Activated CD8-positive, alpha-beta memory T cell treated with anti-CD3 and anti-CD28 coated beads for 48 hours (primary cell): ENCODE measurements around the gene C1QTNF6.

ENCODE experiments used
- DNase-seq, 3 experiments: peaks; one replicate each; pipeline ENCODE4 v3.0.0-alpha.2; 2020; ENCODE audit warnings: low read depth in 2 of 3, low spot score in 2 of 3

The C1QTNF6 gene

DNA sequence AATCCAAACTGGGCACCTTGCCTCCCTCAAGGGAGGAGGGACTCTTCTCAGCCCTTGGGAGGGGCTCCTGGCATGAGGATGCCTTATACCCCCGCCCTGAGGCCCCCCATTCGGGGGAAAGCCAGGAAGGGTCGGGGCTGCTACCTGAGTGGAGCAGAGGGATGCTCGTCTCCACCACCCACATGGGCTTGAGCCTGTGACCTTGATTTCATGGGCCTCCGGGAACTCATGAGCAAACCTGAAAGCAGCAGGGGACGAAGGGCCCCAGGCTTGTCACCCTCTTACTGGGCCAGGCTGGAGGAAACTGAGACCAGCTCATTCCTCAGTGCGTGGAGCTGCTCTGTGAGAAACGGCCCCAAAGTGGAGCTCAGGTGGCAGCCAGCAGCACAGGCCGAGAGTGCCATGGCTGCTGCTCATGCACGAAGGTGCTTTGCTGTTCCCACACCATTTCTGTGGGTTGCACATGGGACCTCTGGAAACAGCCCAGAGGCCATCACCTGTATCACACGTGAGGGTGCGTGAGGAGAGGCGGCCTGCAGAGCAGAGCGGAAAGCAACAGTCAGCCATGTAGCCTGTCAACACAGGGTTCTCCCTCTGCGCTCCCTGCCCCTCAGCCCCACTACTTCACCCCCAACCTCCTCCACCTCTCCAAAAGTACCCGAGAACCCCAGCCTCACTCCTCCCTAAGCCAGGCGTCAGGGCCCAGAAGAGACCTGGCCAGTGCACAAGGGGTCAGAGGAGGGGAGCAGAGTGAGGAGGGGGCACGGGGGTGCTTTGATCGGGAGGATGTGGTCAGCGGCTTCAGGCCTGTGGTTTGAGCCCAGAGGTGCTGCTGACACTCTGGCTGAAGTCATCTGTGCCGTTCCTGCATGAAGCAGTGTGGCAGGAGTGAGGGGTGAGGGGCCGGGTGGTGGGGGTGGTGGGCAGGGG lies 24.2 kb downstream of the C1QTNF6 start:
- DNase-seq, result peak in 1 of 3 experiments; percentile 63

DNA sequence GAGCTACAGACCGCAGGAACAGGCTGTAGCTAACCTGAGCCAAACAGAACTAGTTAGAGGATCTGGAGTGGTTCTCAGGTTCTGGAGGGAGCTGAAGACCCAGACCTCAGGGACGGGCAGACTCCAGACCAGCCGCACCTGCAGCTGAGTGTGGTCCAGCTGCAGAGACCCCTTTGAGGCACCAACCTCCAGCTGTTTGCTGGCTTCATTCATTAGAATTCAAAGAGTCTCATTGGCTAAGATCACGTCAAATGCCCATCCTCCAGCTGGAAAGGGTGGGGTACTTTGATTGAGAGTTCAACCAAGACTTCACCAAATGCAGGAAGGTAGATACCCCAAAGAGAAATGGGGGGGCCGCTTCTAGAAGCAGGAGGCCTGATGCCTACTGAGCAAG lies 25.0 kb downstream of the C1QTNF6 start:
- DNase-seq, result no peak

DNA sequence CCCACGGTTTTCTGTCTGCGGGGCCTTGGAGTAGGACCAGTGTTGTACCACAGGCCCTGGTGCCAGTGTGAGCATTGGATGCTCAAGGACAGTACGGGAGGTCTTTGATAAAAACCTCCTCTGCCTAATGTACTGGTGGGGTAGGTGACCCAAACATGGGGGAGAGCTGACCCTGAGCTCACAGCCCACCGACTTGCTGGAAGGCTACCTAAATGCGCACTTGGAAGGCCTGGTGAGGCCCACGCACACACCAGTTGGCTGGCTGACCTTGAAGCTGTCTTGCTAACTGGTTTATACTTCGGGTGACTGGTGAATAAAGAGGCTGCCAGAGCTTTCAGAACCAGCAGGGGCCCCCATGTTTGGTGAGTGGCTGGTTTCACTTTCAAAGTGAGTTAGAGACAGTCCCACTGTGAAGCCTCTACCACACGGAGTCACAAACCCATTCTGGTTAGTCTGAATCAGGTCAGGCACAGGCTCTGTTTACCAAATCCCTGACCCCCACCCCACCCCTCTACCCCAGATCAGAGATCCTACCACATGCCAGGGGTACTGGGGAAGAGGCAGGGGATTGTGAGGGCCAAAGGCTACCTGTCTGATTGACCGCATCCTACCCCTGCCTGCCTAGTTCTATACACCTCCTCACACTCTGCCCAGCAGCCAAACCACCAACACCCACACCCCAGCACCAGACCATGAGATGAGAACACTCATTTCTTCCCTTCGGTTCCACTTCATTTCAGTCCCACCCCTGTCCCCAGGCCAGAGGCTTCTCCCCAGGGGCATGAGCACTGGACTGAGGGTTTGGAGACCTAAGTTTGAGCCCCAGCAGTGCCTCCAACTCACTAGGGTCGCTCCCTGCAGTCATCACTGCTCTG lies 25.6 kb downstream of the C1QTNF6 start:
- peak in 2 of 3 experiments; percentile 70 to 85 for DNase-seq

DNA sequence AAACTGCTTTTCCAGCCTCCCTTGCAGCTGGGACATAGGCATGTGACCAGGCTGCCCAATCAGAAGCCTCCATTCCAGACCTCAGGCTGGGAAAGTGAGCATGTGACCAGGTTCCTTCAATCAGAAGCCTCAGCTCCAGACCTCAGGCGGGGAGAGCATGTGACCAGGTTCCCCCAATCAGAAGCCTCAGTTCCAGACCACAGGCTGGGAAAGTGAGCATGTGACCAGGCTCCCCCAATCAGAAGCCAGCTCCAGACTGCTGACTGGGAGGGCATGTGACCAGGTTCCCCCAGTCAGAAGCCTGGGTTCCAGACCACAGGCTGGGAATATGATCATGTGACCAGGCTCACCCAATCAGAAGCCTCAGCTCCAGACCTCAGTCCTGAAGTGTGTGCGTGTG lies 26.6 kb downstream of the C1QTNF6 start:
- DNase-seq, result no peak

DNA sequence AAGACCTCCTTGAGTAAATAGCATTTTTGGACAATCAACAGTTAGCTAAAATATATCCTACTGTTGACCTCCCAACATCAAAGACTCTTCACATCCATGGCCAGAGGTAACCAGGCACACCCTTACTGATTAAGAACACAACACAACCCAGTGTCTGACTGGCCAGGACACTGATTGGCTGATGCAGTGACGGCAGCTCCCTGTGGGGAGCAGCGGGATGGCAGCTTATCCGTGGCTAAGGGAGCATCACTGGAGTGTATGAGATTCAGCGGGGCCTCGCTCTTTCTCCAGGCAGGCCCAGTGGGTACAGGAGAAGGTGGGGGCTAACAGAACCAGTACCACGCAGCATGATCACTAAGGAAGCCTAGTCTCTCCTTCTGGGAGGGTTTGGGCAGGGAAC lies 28.0 kb downstream of the C1QTNF6 start:
- DNase-seq, result no peak

DNA sequence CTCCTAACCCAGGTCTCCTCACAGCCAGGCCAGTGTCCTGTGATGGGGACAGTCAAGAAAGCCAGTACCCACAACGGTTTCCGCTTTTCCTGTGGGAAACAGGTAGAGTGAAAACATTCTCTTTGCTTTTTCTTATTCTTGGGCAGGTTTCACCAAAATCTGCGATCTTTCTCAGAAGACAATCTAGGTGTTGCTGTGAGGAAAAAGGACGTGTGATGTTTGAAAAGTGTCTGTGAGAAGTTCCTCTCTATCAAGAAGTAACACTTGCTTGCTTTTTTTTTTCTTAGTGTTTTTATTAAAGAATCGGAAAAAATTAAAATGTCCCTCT lies 29.1 kb downstream of the C1QTNF6 start:
- no peak for DNase-seq

DNA sequence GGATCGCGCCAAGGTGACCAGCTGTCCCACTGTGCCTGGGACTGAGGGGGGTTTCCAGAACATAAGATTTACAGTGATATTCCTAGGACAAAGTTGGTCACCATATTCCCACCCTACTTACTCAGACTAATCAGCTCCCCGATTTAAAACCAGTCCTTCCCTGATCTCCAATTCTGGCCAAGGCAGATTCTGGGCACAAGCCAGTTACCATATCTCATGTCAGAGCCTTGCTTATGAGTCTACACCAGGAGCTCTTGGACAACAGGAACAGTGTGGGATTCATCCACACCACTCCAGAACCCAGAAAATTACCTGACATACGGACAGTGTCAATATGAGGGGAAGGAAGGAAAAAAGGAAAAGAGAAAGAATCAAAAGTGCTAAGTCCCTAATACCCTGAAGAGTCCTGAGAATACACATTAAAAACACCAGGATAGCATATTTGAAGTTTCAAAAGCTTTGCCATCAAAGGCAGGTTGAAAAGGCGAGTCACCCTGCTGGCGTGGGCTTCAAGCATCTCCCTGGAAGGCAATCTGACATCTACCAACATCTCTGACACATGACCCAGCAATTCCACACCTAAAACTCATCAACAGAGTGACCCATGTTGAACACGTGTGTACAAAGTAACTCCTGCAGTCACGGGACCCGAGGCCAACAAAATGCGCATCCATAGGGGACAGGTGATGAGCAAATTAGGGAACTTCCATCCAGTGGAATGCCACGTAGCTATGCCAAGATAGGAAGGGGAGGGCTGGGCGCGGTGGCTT lies 30.3 kb downstream of the C1QTNF6 start:
- no peak for DNase-seq

DNA sequence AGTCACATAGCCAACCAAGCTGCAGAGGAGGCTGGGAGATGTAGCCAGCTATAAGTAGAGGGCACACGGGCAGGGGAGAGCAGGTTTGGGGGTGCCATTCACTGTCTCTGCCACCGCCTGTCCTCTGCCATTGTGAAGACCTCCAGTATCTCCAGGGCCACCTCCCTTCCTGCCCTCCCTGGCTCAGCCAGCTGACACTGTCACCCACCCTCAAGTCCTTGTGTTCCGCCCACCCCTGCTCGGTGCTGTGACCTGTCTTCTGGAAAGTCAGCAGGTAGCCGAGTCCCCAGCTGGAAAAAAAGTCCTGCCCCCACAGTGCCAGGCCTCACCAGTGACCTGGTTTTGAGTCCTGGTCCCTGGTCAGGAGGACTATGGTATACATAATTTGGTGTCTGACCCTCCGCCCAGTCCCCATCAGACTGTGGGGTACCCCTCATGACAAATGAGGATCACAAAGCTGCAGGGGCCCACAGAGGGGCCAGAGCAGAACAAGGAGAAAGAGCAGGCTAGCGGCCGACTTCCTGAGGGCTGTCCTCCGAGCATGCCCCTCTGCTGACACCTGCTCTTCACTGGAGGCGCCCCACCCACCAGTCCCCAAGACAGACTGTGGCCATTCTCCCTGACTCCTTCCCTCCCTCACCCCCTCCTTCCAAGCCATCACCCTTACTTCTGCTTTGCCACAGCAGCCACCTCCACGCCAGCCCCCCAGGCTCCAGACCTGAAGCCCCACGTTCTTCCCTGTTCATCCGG lies 31.2 kb downstream of the C1QTNF6 start:
- DNase-seq, result no peak

DNA sequence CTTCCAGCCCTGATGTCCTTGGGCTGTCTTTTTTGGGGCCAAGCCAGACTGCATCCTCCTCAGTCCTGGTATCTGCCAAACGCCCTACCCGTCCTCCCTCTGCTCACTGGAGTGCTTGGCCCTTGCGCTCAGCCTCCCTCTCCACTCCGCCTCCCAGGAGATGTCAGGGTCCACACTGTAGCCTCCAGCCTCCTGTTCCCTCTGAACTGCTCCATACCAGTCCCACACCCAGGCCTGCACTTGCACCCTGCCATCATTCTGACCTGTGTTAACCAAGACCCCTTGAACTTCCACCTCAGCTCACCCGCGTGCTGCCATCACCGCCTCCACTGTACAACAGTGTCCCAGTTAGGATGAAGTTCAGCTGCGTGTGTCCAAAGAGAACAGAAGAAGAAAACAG lies 32.1 kb downstream of the C1QTNF6 start:
- no peak for DNase-seq

DNA sequence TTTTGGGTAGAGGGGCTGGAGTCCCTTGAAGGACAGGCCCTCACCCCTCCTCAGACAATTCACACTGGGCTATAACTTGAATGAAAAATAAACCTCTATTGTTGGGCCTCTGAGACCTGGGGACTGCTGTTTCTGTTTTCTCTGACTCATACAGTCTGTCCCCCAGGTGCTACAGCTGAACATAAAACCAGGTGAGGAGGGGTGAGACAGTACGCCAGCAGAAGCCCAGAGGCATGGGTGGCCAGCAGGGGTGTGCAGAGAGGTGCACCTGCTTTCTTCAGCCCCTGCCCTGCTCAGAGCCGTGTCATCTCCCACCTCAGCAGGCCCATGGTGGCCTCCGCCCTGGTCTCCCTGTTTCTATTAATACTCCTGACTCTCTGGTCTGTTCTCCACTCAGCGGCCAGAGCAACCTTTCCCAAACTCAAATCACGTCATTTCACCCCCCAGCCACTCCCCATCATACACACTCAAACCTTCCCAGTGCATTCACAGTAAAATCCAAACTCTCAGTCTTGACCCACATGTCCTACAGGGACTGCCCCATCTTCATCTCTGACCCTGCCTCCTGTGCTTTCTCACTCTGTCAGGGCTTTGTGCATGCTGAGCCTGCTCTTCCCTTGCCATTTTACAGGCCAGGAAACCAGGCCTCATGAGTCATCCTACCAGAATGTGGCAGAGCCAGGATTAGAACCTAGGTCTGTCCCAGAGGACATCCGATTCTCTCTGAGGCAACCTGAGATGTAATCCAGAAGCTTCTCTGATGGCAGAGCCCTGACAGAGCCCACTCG lies 32.9 kb downstream of the C1QTNF6 start:
- no peak for DNase-seq

DNA sequence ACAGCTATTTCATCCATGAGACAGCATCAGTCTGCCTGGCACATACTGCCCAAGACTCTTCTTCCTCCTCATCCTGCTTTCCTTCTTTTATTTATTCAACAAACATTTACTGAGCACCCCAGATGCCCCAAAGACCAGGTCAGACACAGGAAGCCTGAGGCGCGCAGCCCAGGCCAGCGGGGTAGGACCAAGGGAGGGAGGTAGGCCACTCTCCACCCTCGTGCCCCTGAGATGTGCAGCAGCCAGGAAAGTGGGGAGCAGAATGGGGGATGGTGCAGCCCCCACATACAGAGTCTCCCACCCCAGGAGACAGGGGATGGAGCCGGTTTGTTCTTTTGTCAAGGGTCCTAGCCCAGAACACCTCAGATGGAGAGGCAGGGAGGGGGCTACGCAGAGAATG lies 34.1 kb downstream of the C1QTNF6 start:
- DNase-seq, result no peak

DNA sequence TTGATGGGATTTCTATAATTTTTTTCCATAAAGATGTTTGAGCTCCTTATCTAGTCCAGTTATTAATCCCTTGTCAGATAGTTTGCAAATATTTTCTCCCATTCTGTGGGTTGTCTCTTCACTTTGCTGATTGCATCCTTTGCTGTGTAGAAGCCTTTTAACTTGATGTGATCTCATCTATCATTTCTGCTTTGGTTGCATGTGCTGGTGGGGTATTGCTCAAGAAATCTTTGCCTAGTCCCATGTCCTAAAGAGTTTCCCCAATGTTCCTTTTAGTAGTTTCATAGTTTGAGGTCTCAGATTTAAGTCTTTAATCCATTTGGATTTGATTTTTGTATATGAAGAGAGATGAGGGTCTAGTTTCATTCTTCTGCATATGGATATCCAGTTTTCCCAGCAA lies 36.6 kb downstream of the C1QTNF6 start:
- DNase-seq, result no peak

DNA sequence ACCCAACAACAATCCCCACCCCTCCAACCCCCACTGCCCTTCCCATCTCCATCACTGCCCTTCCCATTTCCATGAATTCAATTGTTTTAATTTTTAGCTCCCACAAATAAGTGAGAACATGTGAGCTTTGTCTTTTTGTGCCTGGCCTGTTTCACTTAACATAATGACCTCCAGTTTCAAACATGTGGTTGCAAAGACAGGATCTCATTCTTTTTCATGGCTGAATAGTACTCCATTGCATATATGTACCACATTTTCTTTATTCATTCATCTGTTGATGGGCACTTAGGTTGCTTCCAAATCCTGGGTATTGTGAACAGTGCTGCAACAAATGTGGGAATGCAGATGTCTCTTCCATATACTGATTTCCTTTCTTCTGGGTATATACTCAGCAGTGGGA lies 37.3 kb downstream of the C1QTNF6 start:
- DNase-seq, result no peak

DNA sequence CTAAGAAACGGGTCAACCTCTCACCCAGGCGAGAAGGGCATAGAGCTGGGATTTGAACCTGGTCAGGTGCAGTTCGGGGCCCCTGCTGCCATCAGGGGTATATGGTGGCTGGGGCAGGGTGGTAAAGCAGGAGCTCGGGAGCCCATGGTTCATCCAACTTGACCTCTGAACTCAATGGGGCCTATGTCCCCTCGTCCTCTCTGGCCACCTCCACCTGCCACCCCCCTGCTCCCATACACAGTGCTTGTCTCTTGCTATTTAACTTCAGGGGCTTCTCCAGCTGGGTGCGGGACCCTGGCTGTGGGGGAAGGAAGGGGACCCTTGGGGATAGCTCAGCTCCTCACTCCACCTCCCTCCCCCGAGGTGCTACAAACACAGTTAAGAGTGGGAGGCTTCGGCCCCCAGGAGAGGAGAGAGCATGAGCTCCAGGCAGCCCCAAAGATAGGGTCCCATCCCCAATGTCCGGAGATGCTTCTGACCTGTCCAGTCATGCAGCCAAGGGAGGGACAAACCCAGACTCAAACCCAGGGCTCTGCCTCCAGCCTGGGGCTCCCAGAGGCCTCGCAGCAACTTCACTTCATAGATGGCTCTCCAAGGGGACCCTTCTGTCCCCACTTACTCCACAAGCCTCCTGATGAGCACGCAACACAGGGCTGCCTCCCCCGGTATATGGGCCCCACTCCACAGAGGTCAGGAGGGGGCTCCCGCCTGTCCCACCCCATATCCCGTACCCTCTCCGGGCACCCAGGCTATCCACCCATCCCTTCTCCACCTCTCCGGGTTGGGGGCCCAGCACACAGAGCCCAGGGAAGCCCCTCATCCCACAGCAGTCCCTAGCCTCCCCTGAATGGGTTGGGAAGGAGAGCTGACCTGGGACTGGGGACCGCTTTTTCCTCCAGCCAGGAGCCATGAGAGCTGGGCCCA lies 39.0 kb downstream of the C1QTNF6 start:
- DNase-seq, result no peak

DNA sequence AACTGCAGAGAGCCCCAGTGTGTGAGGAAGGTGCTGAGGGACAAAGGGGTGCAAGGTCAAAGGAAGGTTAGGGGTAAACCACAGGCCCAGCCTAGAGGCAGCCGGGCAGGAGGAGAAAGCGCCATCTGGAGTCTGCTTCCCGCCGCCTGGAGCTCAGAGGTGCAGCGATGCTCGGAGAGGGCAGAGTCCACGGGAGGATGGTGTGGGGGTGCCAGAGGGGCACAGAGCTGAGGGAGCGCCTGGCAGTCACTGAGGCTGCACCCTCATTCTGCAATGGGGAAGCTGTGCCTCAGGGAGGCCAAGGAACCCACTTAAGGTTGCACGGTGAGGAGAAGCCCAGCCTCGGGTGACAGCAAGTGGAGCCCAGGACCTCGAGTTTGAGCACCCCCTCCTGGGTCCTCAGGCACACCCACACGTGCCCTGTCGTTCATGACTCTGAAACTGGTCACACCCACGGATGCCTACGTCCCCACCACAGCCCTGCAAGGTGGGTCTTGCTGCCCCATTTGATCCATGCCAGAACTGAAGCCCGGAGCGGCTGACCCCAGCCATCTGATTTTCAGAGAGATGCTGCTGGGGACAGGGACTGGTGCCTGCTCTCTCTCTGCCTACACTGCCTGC lies 39.9 kb downstream of the C1QTNF6 start:
- no peak for DNase-seq

DNA sequence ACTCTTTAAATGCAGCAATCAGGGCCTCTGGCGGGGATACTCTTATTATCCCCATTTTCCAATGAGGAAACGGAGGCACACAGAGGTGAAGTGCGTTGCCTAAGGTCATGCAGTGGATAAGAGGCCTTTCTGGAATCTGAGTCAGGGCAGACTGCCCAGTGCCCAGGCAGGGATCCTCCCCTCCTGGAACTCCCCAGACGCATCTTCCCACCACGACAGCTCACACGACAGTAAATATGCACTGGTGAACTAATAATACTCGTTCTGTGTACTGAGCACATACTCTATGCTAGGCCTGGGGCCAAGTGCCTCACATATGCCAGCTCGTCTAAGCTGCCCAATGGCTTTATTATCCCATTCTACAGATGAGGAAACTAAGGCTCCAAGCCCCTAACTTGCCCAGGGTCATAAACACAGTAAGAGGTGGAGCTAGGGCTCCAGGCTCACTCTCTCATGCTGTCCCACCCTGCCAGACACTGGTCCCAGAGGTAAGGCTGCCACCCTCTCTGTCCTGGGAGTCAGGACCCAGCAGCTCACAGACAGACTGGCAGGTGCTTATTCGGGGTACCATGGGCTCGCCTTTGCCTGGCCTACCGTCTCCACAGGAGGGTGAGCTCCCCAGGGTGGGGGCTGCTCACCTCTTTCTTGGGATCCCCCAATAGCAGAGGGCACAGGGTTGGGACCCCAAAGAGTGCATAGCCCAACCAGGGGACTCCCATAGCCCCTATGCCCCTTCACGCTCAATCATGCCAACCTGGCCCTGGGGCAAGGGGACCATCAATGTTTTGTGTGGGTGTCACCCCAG lies 40.7 kb downstream of the C1QTNF6 start:
- DNase-seq, result no peak

DNA sequence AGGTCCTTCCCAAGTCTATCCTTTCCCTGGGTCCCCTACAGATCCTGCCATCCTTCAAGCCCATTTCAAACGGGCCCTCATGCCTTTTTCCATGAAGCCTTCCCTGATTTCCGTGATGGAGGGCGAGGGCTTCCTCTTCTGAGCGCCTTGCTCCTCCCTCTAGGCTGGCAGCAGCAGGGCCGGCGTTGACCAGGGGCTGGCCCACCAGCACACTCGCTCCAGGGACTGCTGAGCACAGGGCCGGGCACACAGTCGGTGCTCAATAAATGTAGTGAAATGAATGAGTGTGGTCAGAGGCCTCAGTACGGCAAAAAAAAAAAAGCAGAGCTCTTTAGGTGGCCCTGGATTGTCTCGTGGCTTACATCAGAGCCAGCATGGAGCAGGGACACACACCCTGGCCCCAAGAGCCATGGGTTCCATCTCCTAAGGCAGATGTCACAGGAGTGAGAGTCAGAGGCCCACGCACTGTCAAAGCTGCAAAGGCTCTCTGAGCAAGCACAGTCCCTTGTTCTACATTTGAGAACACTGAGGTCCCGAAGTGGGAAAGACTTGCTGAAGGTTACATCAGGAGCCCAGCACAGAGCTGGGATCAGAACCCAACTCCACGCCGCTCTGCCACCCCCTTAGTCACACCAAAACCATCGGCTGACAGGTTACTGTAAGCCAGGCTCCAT lies 41.4 kb downstream of the C1QTNF6 start:
- no peak for DNase-seq
